ENCODE data around the gene ZNF266. TPM values are rescaled to one million over a fixed set of nuclear protein-coding genes. Genes with fewer than 3 reads are reported as not detected.

Gene ZNF266
- total and polyA plus RNA-seq, 2 of the 13 experiments (the other 11 are each of a cell fraction or from before 2014, with no cell fraction given), result 19.8 to 20.8 TPM

DNA sequence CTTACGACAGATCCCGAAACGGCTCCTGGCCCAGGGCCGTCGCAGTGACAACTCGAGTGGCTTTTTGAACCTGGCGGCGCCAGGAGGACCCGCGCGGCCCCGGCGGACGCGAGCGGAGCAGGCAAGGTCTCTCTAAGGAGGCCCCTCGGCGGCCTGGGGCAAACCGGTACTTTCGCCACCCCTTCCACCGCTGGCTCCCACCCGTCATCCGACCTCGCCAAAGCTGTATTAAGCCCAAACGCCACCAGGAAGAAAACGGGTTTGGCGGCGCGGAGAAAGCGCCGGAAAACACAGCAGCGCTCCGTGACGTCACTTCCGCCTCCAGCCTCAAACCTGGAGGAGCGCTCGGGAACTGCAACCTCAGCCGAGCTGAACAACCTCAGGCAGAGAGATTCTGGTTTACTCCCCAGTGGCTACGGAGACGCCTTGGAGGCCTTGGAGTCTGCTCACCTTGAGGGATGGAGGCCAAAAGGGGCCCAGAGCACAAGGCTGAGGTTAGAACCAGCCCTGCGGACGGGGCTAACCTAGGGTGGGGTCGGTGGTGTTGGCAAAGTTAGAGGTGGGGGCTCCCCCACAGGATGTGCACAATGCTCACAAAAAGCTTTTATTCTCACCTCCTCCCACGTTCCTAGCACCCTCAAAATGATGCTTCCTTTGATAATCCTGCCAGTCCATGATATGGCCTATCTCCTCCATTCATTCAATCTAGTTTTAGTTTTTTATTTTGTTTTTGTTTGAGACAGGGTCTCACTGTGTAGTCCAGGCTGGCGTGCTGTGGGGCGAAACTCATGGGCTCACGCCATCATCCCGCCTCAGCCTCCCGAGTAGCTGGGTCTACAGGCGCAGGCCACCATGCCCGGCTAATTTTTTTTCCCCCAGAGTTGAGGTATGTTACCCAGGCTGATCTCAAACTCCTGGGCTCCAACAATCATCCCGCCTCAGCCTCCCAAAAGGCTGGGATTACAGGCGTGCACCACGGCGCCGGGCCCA lies at the start of gene ZNF266 (continued):
- TF ChIP-seq ZNF460 (CRISPR knock-in tag; IDR thresholded peaks at IDR 0.05; ENCODE audit: borderline replicate concordance) (no peak), U2AF1 (optimal IDR thresholded peaks at IDR 0.05; ENCODE audit: low read depth, low read length) (no peak), ZBTB7A (CRISPR knock-in tag; IDR thresholded peaks at IDR 0.05) (no peak), ZNF652 (CRISPR knock-in tag; IDR thresholded peaks at IDR 0.05; ENCODE audit: borderline replicate concordance, low read depth) (no peak), GTF2F1 (IDR thresholded peaks at IDR 0.05; ENCODE audit: low read length) (no peak), RFXAP (CRISPR knock-in tag; IDR thresholded peaks at IDR 0.05; ENCODE audit: borderline replicate concordance) (0 out of 2 replicates have a peak, but pooled peaks have one; percentile 40), ZNF746 (CRISPR knock-in tag; IDR thresholded peaks at IDR 0.05) (no peak), RNF2 (conservative IDR thresholded peaks at IDR 0.05; ENCODE audit: low read depth) (no peak), SRSF1 (optimal IDR thresholded peaks at IDR 0.05; ENCODE audit: low read depth, low read length) (peak; percentile 89), KLF11 (CRISPR knock-in tag; IDR thresholded peaks at IDR 0.05) (peak; percentile 40; the same call in 1 of the 2 replicates), ZNF20 (CRISPR knock-in tag; IDR thresholded peaks at IDR 0.05) (no peak), ZNF34 (CRISPR knock-in tag; IDR thresholded peaks at IDR 0.05; ENCODE audit: borderline replicate concordance) (no peak), HNRNPH1 (optimal IDR thresholded peaks at IDR 0.05; ENCODE audit: low read depth, low read length) (no peak), CC2D1A (CRISPR knock-in tag; IDR thresholded peaks at IDR 0.05) (no peak), PHF8 (CRISPR knock-in tag; IDR thresholded peaks at IDR 0.05) (peak; percentile 90), ZFP36L2 (CRISPR knock-in tag; IDR thresholded peaks at IDR 0.05) (no peak), SRSF9 (IDR thresholded peaks at IDR 0.05; ENCODE audit: borderline replicate concordance, insufficient read depth, low read depth, low read length, poor library complexity, severe bottlenecking) (no peak), KMT2A (CRISPR knock-in tag; IDR thresholded peaks at IDR 0.05) (peak; percentile 98), AGO2 (optimal IDR thresholded peaks at IDR 0.05; ENCODE audit: low read depth, low read length) (peak; percentile 43)
- TF ChIP-seq, protein P1, sequence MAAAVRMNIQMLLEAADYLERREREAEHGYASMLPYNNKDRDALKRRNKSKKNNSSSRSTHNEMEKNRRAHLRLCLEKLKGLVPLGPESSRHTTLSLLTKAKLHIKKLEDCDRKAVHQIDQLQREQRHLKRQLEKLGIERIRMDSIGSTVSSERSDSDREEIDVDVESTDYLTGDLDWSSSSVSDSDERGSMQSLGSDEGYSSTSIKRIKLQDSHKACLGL (CRISPR knock-in tag; IDR thresholded peaks at IDR 0.05), result no peak
- TF ChIP-seq, protein P2, sequence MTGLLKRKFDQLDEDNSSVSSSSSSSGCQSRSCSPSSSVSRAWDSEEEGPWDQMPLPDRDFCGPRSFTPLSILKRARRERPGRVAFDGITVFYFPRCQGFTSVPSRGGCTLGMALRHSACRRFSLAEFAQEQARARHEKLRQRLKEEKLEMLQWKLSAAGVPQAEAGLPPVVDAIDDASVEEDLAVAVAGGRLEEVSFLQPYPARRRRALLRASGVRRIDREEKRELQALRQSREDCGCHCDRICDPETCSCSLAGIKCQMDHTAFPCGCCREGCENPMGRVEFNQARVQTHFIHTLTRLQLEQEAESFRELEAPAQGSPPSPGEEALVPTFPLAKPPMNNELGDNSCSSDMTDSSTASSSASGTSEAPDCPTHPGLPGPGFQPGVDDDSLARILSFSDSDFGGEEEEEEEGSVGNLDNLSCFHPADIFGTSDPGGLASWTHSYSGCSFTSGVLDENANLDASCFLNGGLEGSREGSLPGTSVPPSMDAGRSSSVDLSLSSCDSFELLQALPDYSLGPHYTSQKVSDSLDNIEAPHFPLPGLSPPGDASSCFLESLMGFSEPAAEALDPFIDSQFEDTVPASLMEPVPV (CRISPR knock-in tag; IDR thresholded peaks at IDR 0.05), result no peak
- TF ChIP-seq, protein P3, sequence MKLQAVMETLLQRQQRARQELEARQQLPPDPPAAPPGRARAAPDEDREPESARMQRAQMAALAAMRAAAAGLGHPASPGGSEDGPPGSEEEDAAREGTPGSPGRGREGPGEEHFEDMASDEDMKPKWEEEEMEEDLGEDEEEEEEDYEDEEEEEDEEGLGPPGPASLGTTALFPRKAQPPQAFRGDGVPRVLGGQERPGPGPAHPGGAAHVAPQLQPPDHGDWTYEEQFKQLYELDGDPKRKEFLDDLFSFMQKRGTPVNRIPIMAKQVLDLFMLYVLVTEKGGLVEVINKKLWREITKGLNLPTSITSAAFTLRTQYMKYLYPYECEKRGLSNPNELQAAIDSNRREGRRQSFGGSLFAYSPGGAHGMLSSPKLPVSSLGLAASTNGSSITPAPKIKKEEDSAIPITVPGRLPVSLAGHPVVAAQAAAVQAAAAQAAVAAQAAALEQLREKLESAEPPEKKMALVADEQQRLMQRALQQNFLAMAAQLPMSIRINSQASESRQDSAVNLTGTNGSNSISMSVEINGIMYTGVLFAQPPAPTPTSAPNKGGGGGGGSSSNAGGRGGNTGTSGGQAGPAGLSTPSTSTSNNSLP (IDR thresholded peaks at IDR 0.05; ENCODE audit: low read depth, low read length), result no peak
- TF ChIP-seq, protein P4, sequence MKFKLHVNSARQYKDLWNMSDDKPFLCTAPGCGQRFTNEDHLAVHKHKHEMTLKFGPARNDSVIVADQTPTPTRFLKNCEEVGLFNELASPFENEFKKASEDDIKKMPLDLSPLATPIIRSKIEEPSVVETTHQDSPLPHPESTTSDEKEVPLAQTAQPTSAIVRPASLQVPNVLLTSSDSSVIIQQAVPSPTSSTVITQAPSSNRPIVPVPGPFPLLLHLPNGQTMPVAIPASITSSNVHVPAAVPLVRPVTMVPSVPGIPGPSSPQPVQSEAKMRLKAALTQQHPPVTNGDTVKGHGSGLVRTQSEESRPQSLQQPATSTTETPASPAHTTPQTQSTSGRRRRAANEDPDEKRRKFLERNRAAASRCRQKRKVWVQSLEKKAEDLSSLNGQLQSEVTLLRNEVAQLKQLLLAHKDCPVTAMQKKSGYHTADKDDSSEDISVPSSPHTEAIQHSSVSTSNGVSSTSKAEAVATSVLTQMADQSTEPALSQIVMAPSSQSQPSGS (CRISPR knock-in tag; IDR thresholded peaks at IDR 0.05), result peak; percentile 88
- TF ChIP-seq, protein P5, sequence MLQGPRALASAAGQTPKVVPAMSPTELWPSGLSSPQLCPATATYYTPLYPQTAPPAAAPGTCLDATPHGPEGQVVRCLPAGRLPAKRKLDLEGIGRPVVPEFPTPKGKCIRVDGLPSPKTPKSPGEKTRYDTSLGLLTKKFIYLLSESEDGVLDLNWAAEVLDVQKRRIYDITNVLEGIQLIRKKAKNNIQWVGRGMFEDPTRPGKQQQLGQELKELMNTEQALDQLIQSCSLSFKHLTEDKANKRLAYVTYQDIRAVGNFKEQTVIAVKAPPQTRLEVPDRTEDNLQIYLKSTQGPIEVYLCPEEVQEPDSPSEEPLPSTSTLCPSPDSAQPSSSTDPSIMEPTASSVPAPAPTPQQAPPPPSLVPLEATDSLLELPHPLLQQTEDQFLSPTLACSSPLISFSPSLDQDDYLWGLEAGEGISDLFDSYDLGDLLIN (CRISPR knock-in tag; IDR thresholded peaks at IDR 0.05; ENCODE audit: borderline replicate concordance), result no peak
